ENCODE results near the gene TEX264.

The TEX264 gene

GRCh38 chr3:51675201-51675611, 4.2 kb downstream of the TEX264 start:
- no peak for DNase-seq

- no peak for DNase-seq
Measured at GRCh38 chr3:51676102-51676640, 5.1 kb downstream of the TEX264 start.

- no peak for DNase-seq
Measured at GRCh38 chr3:51677358-51677757, 6.3 kb downstream of the TEX264 start.

- DNase-seq = no peak
Measured at GRCh38 chr3:51678186-51678585, 7.1 kb downstream of the TEX264 start.

- DNase-seq = no peak
Measured at GRCh38 chr3:51678641-51679040, 7.6 kb downstream of the TEX264 start.

- no peak for DNase-seq
Measured at GRCh38 chr3:51679318-51679717, 8.3 kb downstream of the TEX264 start.

GRCh38 chr3:51679777-51680176, 8.7 kb downstream of the TEX264 start:
- no peak for DNase-seq

GRCh38 chr3:51680196-51680595, 9.1 kb downstream of the TEX264 start:
- no peak for DNase-seq

- no peak for DNase-seq
Measured at GRCh38 chr3:51680663-51681230, 9.7 kb downstream of the TEX264 start.

- no peak for DNase-seq
Measured at GRCh38 chr3:51681453-51681852, 10.4 kb downstream of the TEX264 start.

GRCh38 chr3:51682079-51682478, 11.0 kb downstream of the TEX264 start:
- DNase-seq = no peak

- no peak for DNase-seq
Measured at GRCh38 chr3:51682526-51682925, 11.5 kb downstream of the TEX264 start.

- no peak for DNase-seq
Measured at GRCh38 chr3:51683566-51683965, 12.5 kb downstream of the TEX264 start.

- DNase-seq = no peak
Measured at GRCh38 chr3:51684971-51685751, 14.1 kb downstream of the TEX264 start.

GRCh38 chr3:51686056-51686455, 15.0 kb downstream of the TEX264 start:
- DNase-seq = no peak

- DNase-seq = no peak
Measured at GRCh38 chr3:51686512-51687215, 15.6 kb downstream of the TEX264 start.

GRCh38 chr3:51687431-51688205, 16.6 kb downstream of the TEX264 start:
- no peak for DNase-seq

- DNase-seq = no peak
Measured at GRCh38 chr3:51688206-51688600, 17.2 kb downstream of the TEX264 start.

GRCh38 chr3:51691021-51691420, 20.0 kb downstream of the TEX264 start:
- no peak for DNase-seq

GRCh38 chr3:51691949-51692348, 20.9 kb downstream of the TEX264 start:
- DNase-seq = no peak

GRCh38 chr3:51692980-51693395, 21.9 kb downstream of the TEX264 start:
- DNase-seq = no peak

- no peak for DNase-seq
Measured at GRCh38 chr3:51696954-51697353, 25.9 kb downstream of the TEX264 start.

GRCh38 chr3:51698209-51698608, 27.2 kb downstream of the TEX264 start:
- no peak for DNase-seq
